OCI-LY7 (cell line): ENCODE results near the gene HS3ST3A1. TPM values are rescaled to one million over a fixed set of nuclear protein-coding genes. Genes with fewer than 3 reads are reported as not detected.

ENCODE experiments used
- BruUV-seq: library from RNA; stranded (reverse); fragments of 400-500 nt; replicated peaks from 2 replicates; lab custom pipeline; 2021; lab: Mats Ljungman, UMichigan
- CTCF ChIA-PET: fragments of 300-600 bp; sonication (Branson Sonifier 250); formaldehyde crosslinking; loops from one replicate; lab custom pipeline; 2022; ENCODE audit warnings: antibody characterized with exemption; ENCODE audit not compliant: unreplicated experiment; lab: Charles Lee
- POLR2A ChIA-PET: fragments of 300-600 bp; sonication (Branson Sonifier 250); formaldehyde crosslinking; loops from one replicate; lab custom pipeline; 2022; ENCODE audit warnings: antibody characterized with exemption; lab: Charles Lee
- DNase-seq: peaks from one replicate; pipeline ENCODE4 v3.0.0-alpha.2; 2015; ENCODE audit warnings: low spot score
- H2AFZ ChIP-seq: fragments of 200-600 bp; sonication (generic), shearing (Covaris generic); 2 replicates; pipeline ENCODE4 v1.6.1; 2014; ENCODE audit warnings: mild to moderate bottlenecking, antibody characterized with exemption, low read length, moderate library complexity
- H3K27ac ChIP-seq: fragments of 200-600 bp; sonication (generic); 2 replicates; pipeline ENCODE4 v1.5.1; 2014; ENCODE audit warnings: mixed run types, low read depth, mild to moderate bottlenecking, moderate library complexity, low read length, inconsistent platforms; ENCODE audit not compliant: poor library complexity, severe bottlenecking
- H3K36me3 ChIP-seq: fragments of 200-600 bp; sonication (generic); 2 replicates; pipeline ENCODE4 v1.6.1; 2014; ENCODE audit warnings: mild to moderate bottlenecking, antibody characterized with exemption, low read length, moderate library complexity, mixed read lengths; ENCODE audit not compliant: insufficient read depth
- H3K4me1 ChIP-seq: fragments of 200-600 bp; sonication (generic); 2 replicates; pipeline ENCODE4 v1.5.1; 2014; ENCODE audit warnings: mild to moderate bottlenecking, low read length; ENCODE audit not compliant: insufficient read depth, poor library complexity, severe bottlenecking
- H3K4me2 ChIP-seq: fragments of 200-600 bp; sonication (generic); 2 replicates; pipeline ENCODE4 v1.6.1; 2014; ENCODE audit warnings: mild to moderate bottlenecking, low read length
- H3K4me3 ChIP-seq: fragments of 200-600 bp; sonication (generic); 2 replicates; pipeline ENCODE4 v1.5.1; 2014; ENCODE audit warnings: mild to moderate bottlenecking, low read depth, low read length; ENCODE audit not compliant: poor library complexity, severe bottlenecking
- H3K79me2 ChIP-seq: fragments of 200-600 bp; sonication (generic); 2 replicates; pipeline ENCODE4 v1.6.1; 2016; ENCODE audit warnings: low read depth, mild to moderate bottlenecking, low read length, moderate library complexity, mixed read lengths; ENCODE audit not compliant: insufficient read depth
- H3K9me2 ChIP-seq: fragments of 200-600 bp; sonication (generic); 2 replicates; pipeline ENCODE4 v1.6.1; 2016; ENCODE audit warnings: mild to moderate bottlenecking, low read length, mixed read lengths; ENCODE audit not compliant: insufficient read depth
- H3K9me3 ChIP-seq: fragments of 200-600 bp; sonication (generic); 2 replicates; pipeline ENCODE4 v1.6.1; 2014; ENCODE audit warnings: mild to moderate bottlenecking, mixed run types, low read length, mixed read lengths
- H4K20me1 ChIP-seq: fragments of 200-600 bp; sonication (generic); 2 replicates; pipeline ENCODE4 v1.6.1; 2014; ENCODE audit warnings: mild to moderate bottlenecking, antibody characterized with exemption, low read length, moderate library complexity, mixed read lengths; ENCODE audit not compliant: insufficient read depth
- CTCF ChIP-seq: fragments of 200-600 bp; sonication (generic); conservative IDR thresholded peaks from 2 replicates; pipeline ENCODE4 v1.5.1; 2014; ENCODE audit warnings: mild to moderate bottlenecking, antibody characterized with exemption, low read length, moderate library complexity, mixed read lengths
- EZH2phosphoT487 ChIP-seq: fragments of 200-600 bp; sonication (generic); IDR thresholded peaks from 2 replicates; pipeline ENCODE4 v1.6.1; 2018; ENCODE audit warnings: low read depth, borderline replicate concordance, mild to moderate bottlenecking, mixed run types, antibody characterized with exemption, low read length, moderate library complexity, mixed read lengths
- intact Hi-C: fragments of 100-400 bp; cut with micrococcal nuclease; formaldehyde crosslinking; loops from one replicate; pipeline ENCODE4 v1.10.0; 2022; ENCODE audit not compliant: unreplicated experiment
- total RNA-seq, 2 experiments: library from RNA; depleted of rRNA in 1 of 2; stranded (reverse); fragments of >200 nt in 1 of 2; shearing (Covaris generic) in 1 of 2; gene quantifications; 2 replicates each; pipeline ENCODE4 v1.2.3, GENCODE V29; 2014 to 2022

HS3ST3A1 gene
- total RNA-seq, 2 experiments from 2014 or later, result 0.72 TPM; not detected in 1

- Histone ChIP-seq H4K20me1 (no peaks in the 10 kb centered on the region), H3K9me2 (no peaks in the 10 kb centered on the region), H3K4me3 (no peak overlapping the region), H3K36me3 (no peaks in the 10 kb centered on the region), H3K4me2 (no peak overlapping the region), H2AFZ (no peak overlapping the region), H3K27ac (no peak overlapping the region), H3K9me3 (no peaks in the 10 kb centered on the region), H3K79me2 (no peaks in the 10 kb centered on the region), H3K4me1 (no peaks in the 10 kb centered on the region)
- TF ChIP-seq CTCF (no peak), EZH2phosphoT487 (no peak)
- CTCF ChIA-PET, result no interaction called here
- DNase-seq, result no peak
- POLR2A ChIA-PET, result no interaction called here
- intact Hi-C loops, result loop anchor here (5.0 to 10.0 kb wide), 3 partner anchors 466 to 1328 kb away; partner anchors contain the start of genes COX10 and HS3ST3B1
- BruUV-seq, result no TSS peak
Observed at GRCh38 chr17:13599168-13599577, 2.6 kb downstream of the HS3ST3A1 start.

GRCh38 chr17:13598353-13599167, 3.2 kb downstream of the HS3ST3A1 start:
- Histone ChIP-seq H3K9me2 (no peaks in the 10 kb centered on the region), H3K79me2 (no peaks in the 10 kb centered on the region), H3K4me3 (no peak overlapping the region), H3K4me1 (no peaks in the 10 kb centered on the region), H3K9me3 (no peaks in the 10 kb centered on the region), H3K36me3 (no peaks in the 10 kb centered on the region), H3K4me2 (no peak overlapping the region), H4K20me1 (no peaks in the 10 kb centered on the region), H2AFZ (no peak overlapping the region), H3K27ac (no peak overlapping the region)
- intact Hi-C loops, result loop anchor here (5.0 to 10.0 kb wide), 3 partner anchors 466 to 1329 kb away; partner anchors contain the start of genes COX10 and HS3ST3B1
- no TSS peak for BruUV-seq
- TF ChIP-seq CTCF, result no peak
- TF ChIP-seq EZH2phosphoT487, result no peak
- POLR2A ChIA-PET, result interaction anchor here (0.7 kb wide), 1 partner anchor 10 kb away, joined by 3 read pairs; no protein-coding TSS in a partner anchor
- DNase-seq, result no peak
- CTCF ChIA-PET, result no interaction called here
